ENCODE measurements around the gene DYNC1LI2.
A peak's percentile ranks its signal among the peaks of the same experiment; 100 is the strongest.

Gene DYNC1LI2

GRCh38 chr16:66754819-66755218 lies 3.4 kb upstream of the DYNC1LI2 start:
- Histone ChIP-seq H3K27me3 (replicated peaks; ENCODE audit: control insufficient read depth, insufficient read depth, low read length, poor library complexity, severe bottlenecking) (no peaks in the 10 kb centered on the region), H3K27ac (ENCODE audit: insufficient read depth, low read length, poor library complexity, severe bottlenecking) (no peak overlapping the region), H3K4me1 (ENCODE audit: control insufficient read depth, insufficient read depth, low read length, poor library complexity, severe bottlenecking) (peaks cover 13% of the 10 kb centered on the region), H3K9me3 (ENCODE audit: control insufficient read depth, low read length) (no peaks in the 10 kb centered on the region), H3K4me3 (ENCODE audit: insufficient read depth, low read depth, low read length, poor library complexity, severe bottlenecking) (no peak overlapping the region), H3K36me3 (ENCODE audit: control insufficient read depth, insufficient read depth, low read length) (no peaks in the 10 kb centered on the region)
- DNase-seq = no peak

DNA sequence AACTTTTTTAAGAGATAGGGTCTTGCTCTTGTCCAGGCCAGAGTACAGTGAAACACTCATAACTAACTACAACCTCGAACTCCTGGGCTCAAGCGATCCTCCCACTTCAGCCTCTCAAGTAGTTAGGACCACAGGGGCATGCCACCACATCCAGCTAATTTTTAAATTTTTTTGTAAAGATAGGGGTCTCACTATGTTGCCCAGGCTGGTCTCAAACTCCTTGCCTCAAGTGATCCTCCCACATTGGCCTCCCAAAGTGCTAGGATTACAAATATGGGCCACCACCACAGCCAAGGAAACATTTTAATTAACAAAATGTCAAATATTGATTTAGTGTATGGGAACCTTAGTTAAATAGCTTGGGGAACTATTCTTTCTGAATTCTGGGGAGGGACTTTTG lies 2.8 kb upstream of the DYNC1LI2 start:
- Histone ChIP-seq H3K27ac (ENCODE audit: insufficient read depth, low read length, poor library complexity, severe bottlenecking) (no peak overlapping the region), H3K36me3 (ENCODE audit: control insufficient read depth, insufficient read depth, low read length) (peaks cover under 1% of the 10 kb centered on the region), H3K4me1 (ENCODE audit: control insufficient read depth, insufficient read depth, low read length, poor library complexity, severe bottlenecking) (peaks cover 15% of the 10 kb centered on the region), H3K4me3 (ENCODE audit: insufficient read depth, low read depth, low read length, poor library complexity, severe bottlenecking) (no peak overlapping the region), H3K27me3 (replicated peaks; ENCODE audit: control insufficient read depth, insufficient read depth, low read length, poor library complexity, severe bottlenecking) (no peaks in the 10 kb centered on the region), H3K9me3 (ENCODE audit: control insufficient read depth, low read length) (no peaks in the 10 kb centered on the region)
- no peak for DNase-seq

- Histone ChIP-seq H3K4me1 (ENCODE audit: control insufficient read depth, insufficient read depth, low read length, poor library complexity, severe bottlenecking) (peaks cover 19% of the 10 kb centered on the region), H3K4me3 (ENCODE audit: insufficient read depth, low read depth, low read length, poor library complexity, severe bottlenecking) (no peak overlapping the region), H3K27me3 (replicated peaks; ENCODE audit: control insufficient read depth, insufficient read depth, low read length, poor library complexity, severe bottlenecking) (no peaks in the 10 kb centered on the region), H3K27ac (ENCODE audit: insufficient read depth, low read length, poor library complexity, severe bottlenecking) (no peak overlapping the region), H3K36me3 (ENCODE audit: control insufficient read depth, insufficient read depth, low read length) (peaks cover 10% of the 10 kb centered on the region), H3K9me3 (ENCODE audit: control insufficient read depth, low read length) (no peaks in the 10 kb centered on the region)
- no peak for DNase-seq
Measured at GRCh38 chr16:66752958-66753357, 1.5 kb upstream of the DYNC1LI2 start.

DNA sequence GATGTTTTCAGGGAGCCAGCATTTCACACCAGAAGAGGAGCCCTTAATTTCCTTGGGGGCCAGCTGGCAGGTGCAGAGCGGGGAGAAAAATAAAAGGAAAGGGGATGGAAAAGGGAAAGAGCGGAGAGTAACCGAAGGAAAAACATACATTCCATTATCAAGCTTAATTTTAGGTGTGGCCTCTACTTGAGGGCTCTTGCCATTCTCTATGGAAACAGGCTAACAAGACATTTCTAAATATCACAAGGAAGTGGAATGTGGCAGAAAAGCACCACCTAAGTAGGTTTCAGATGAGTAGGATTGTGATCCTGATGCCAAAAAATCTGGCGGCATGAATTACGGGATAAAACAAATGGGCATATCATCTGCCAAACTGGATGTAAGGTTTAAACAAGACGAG lies 970 bp upstream of the DYNC1LI2 start:
- Histone ChIP-seq H3K27ac (ENCODE audit: insufficient read depth, low read length, poor library complexity, severe bottlenecking) (no peak overlapping the region), H3K4me3 (ENCODE audit: insufficient read depth, low read depth, low read length, poor library complexity, severe bottlenecking) (no peak overlapping the region)

DNA sequence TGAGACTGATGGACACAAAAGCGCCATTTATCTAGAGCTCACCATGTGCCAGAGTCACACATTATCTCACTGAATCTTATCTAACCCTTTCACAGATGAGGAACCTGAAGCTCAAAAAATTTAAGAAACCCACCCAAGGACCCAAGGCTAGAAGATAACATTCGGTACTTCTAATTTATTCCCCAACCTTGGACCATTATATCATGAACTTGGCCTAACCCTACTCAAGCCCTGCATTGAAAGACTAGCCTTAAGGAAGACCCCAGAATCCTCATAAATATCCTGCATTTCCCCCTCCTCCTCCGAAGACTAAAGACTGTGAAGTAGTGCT lies 548 bp upstream of the DYNC1LI2 start:
- DNase-seq = no peak
- Histone ChIP-seq H3K27me3 (replicated peaks; ENCODE audit: control insufficient read depth, insufficient read depth, low read length, poor library complexity, severe bottlenecking) (no peaks in the 10 kb centered on the region), H3K9me3 (ENCODE audit: control insufficient read depth, low read length) (no peaks in the 10 kb centered on the region), H3K4me3 (ENCODE audit: insufficient read depth, low read depth, low read length, poor library complexity, severe bottlenecking) (peak overlapping the region; percentile 27), H3K4me1 (ENCODE audit: control insufficient read depth, insufficient read depth, low read length, poor library complexity, severe bottlenecking) (peaks cover 19% of the 10 kb centered on the region), H3K36me3 (ENCODE audit: control insufficient read depth, insufficient read depth, low read length) (peaks cover 15% of the 10 kb centered on the region), H3K27ac (ENCODE audit: insufficient read depth, low read length, poor library complexity, severe bottlenecking) (peak overlapping the region; percentile 70)

More for the DNA sequence above, 970 bp upstream of the DYNC1LI2 start:
- H3K27me3 ChIP-seq (replicated peaks; ENCODE audit: control insufficient read depth, insufficient read depth, low read length, poor library complexity, severe bottlenecking) = no peaks in the 10 kb centered on the region
- no peak for DNase-seq
- peaks cover 19% of the 10 kb centered on the region for H3K4me1 ChIP-seq (ENCODE audit: control insufficient read depth, insufficient read depth, low read length, poor library complexity, severe bottlenecking)
- peaks cover 11% of the 10 kb centered on the region for H3K36me3 ChIP-seq (ENCODE audit: control insufficient read depth, insufficient read depth, low read length)
- no peaks in the 10 kb centered on the region for H3K9me3 ChIP-seq (ENCODE audit: control insufficient read depth, low read length)

DNA sequence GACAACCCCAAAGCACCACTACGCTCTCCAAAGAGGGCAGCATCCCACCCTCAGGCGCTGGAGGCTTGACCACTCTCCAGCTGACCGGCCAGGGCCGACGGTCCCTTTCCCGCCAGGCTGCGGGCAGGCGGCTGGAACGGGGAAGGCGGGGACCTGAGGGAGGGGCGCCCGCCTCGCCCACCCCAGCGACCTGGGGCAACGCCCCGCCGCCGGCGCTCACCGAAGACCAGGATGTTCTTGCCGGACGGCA lies 431 bp downstream of the DYNC1LI2 start:
- peak overlapping the region; percentile 70 for H3K27ac ChIP-seq (ENCODE audit: insufficient read depth, low read length, poor library complexity, severe bottlenecking)
- no peaks in the 10 kb centered on the region for H3K9me3 ChIP-seq (ENCODE audit: control insufficient read depth, low read length)
- DNase-seq = peak in 1 of 3 donors; percentile 1
- no peaks in the 10 kb centered on the region for H3K27me3 ChIP-seq (replicated peaks; ENCODE audit: control insufficient read depth, insufficient read depth, low read length, poor library complexity, severe bottlenecking)
- peak overlapping the region; percentile 96 for H3K4me3 ChIP-seq (ENCODE audit: insufficient read depth, low read depth, low read length, poor library complexity, severe bottlenecking)
- H3K4me1 ChIP-seq (ENCODE audit: control insufficient read depth, insufficient read depth, low read length, poor library complexity, severe bottlenecking) = peaks cover 19% of the 10 kb centered on the region
- peaks cover 23% of the 10 kb centered on the region for H3K36me3 ChIP-seq (ENCODE audit: control insufficient read depth, insufficient read depth, low read length)

DNA sequence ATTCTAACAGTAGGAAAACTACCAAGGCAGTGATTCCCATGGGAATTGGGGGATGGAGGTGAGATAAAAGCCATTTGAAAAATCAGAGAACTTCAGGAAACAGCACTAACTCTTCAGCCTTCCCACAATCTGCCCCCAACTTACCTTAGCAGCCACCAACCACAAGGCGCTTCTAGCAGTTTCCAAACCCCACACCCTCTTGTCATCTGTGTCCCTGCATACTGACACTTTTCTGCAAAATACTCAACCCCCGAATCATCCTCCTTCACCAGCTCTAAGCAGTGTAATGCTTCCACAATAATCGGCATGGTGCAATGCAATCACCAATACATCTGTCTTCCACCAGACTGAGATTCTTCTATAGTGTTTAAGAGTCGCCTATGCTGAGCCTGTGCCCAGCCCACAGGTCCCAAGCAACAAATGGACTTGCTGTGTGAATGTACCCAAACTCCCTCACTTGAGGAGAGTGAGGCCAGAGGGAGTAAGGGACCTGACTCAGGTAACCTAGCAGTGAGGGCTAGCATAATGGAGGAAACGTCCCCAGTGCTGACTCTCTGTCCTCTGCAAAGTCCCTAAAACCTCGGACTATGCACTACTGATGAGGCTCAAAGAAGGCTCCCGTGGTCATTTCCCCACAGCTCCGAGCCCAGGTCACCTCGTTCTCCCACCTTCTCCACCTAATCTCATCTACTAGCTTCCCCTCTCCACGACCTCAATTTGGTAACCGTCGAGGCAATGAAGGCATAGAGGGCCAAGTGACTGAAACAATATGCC lies 943 bp downstream of the DYNC1LI2 start:
- H3K4me3 ChIP-seq (ENCODE audit: insufficient read depth, low read depth, low read length, poor library complexity, severe bottlenecking) = peak overlapping the region; percentile 96
- DNase-seq = no peak
- no peaks in the 10 kb centered on the region for H3K9me3 ChIP-seq (ENCODE audit: control insufficient read depth, low read length)
- H3K36me3 ChIP-seq (ENCODE audit: control insufficient read depth, insufficient read depth, low read length) = peaks cover 25% of the 10 kb centered on the region
- H3K4me1 ChIP-seq (ENCODE audit: control insufficient read depth, insufficient read depth, low read length, poor library complexity, severe bottlenecking) = peaks cover 19% of the 10 kb centered on the region
- peak overlapping the region; percentile 70 for H3K27ac ChIP-seq (ENCODE audit: insufficient read depth, low read length, poor library complexity, severe bottlenecking)
- H3K27me3 ChIP-seq (replicated peaks; ENCODE audit: control insufficient read depth, insufficient read depth, low read length, poor library complexity, severe bottlenecking) = no peaks in the 10 kb centered on the region

DNA sequence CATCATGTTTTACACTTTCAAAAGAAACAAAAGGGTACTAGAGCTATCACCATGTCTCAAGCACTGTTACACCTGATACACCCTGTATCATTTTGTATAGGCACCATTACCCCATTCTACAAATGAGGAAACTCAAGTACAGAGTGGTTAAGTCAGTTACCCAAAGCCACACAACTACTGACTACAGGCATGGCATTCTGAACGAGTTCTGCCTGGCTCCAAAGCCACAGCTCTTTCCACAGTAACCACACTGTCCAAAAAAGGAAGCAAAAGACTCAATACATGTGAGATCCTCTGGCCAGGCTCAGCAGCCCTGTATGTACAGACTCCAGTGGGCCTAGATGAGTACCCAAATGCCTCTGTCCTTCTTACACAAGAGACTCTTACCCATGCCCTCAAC lies 4.7 kb downstream of the DYNC1LI2 start:
- no peak overlapping the region for H3K4me3 ChIP-seq (ENCODE audit: insufficient read depth, low read depth, low read length, poor library complexity, severe bottlenecking)
- DNase-seq = no peak
- H3K9me3 ChIP-seq (ENCODE audit: control insufficient read depth, low read length) = no peaks in the 10 kb centered on the region
- peaks cover 14% of the 10 kb centered on the region for H3K4me1 ChIP-seq (ENCODE audit: control insufficient read depth, insufficient read depth, low read length, poor library complexity, severe bottlenecking)
- no peak overlapping the region for H3K27ac ChIP-seq (ENCODE audit: insufficient read depth, low read length, poor library complexity, severe bottlenecking)
- H3K27me3 ChIP-seq (replicated peaks; ENCODE audit: control insufficient read depth, insufficient read depth, low read length, poor library complexity, severe bottlenecking) = no peaks in the 10 kb centered on the region
- H3K36me3 ChIP-seq (ENCODE audit: control insufficient read depth, insufficient read depth, low read length) = peaks cover 56% of the 10 kb centered on the region

DNA sequence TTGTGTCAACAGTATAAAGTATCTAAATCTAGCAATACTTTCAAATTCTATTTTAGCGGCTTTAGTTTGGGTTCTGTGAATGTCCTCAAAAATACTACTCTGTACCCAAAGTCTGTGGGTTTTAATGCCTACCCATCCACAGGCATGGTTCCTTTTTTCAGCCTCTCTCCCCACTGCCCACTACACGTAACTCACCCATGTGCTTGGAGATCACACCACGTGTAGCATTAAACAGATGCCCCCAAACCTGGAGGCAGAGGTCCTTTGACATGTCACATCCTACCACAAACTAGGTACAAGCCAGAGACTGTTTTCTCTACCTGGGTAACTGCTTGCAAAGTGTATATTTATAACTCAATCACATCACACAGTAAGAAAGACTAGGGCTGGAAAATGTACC lies 5.4 kb downstream of the DYNC1LI2 start:
- H3K27me3 ChIP-seq (replicated peaks; ENCODE audit: control insufficient read depth, insufficient read depth, low read length, poor library complexity, severe bottlenecking) = no peaks in the 10 kb centered on the region
- peaks cover 62% of the 10 kb centered on the region for H3K36me3 ChIP-seq (ENCODE audit: control insufficient read depth, insufficient read depth, low read length)
- no peak overlapping the region for H3K27ac ChIP-seq (ENCODE audit: insufficient read depth, low read length, poor library complexity, severe bottlenecking)
- no peaks in the 10 kb centered on the region for H3K9me3 ChIP-seq (ENCODE audit: control insufficient read depth, low read length)
- DNase-seq = no peak
- peaks cover 14% of the 10 kb centered on the region for H3K4me1 ChIP-seq (ENCODE audit: control insufficient read depth, insufficient read depth, low read length, poor library complexity, severe bottlenecking)
- no peak overlapping the region for H3K4me3 ChIP-seq (ENCODE audit: insufficient read depth, low read depth, low read length, poor library complexity, severe bottlenecking)

GRCh38 chr16:66741950-66742808 lies 9.2 kb downstream of the DYNC1LI2 start:
- Histone ChIP-seq H3K27ac (ENCODE audit: insufficient read depth, low read length, poor library complexity, severe bottlenecking) (no peak overlapping the region), H3K4me1 (ENCODE audit: control insufficient read depth, insufficient read depth, low read length, poor library complexity, severe bottlenecking) (no peaks in the 10 kb centered on the region), H3K9me3 (ENCODE audit: control insufficient read depth, low read length) (no peaks in the 10 kb centered on the region), H3K27me3 (replicated peaks; ENCODE audit: control insufficient read depth, insufficient read depth, low read length, poor library complexity, severe bottlenecking) (no peaks in the 10 kb centered on the region), H3K4me3 (ENCODE audit: insufficient read depth, low read depth, low read length, poor library complexity, severe bottlenecking) (no peak overlapping the region), H3K36me3 (ENCODE audit: control insufficient read depth, insufficient read depth, low read length) (peaks cover 67% of the 10 kb centered on the region)
- DNase-seq = no peak

Measured in effector memory CD4-positive, alpha-beta T cell (primary cell).